Uterus (tissue), 2 donors: Measurements from ENCODE around the gene LGALS3BP.

Experiments used
- CTCF ChIP-seq, 4 experiments: fragments of 200-600 bp in 2 of 4; fragments of 450-650 bp in 2 of 4; sonication (generic) in 2 of 4; IDR thresholded peaks; one replicate each; pipeline ENCODE4 v1.5.1; 2016 to 2019; ENCODE audit warnings: antibody characterized with exemption in 4 of 4, mild to moderate bottlenecking in 2 of 4, moderate library complexity in 1 of 4
- POLR2A ChIP-seq, 2 donors: fragments of 450-650 bp; IDR thresholded peaks; one replicate each; pipeline ENCODE4 v1.6.1; 2016; ENCODE audit warnings: antibody characterized with exemption in 2 of 2, mild to moderate bottlenecking in 1 of 2, moderate library complexity in 1 of 2

GRCh38 chr17:78997231-78997741 is 17.6 kb upstream of the LGALS3BP start:
- TF ChIP-seq POLR2A (IDR thresholded peaks at IDR 0.05): no peak
- no peak for TF ChIP-seq CTCF (IDR thresholded peaks at IDR 0.05)
